ENCODE results near the gene LRIG1. TPM values are rescaled to one million over a fixed set of nuclear protein-coding genes. Genes with fewer than 3 reads are reported as not detected.

The LRIG1 gene
- total and polyA plus RNA-seq, 2 of the 8 experiments (the other 6 are each of a cell fraction or from before 2014, with no cell fraction given) = 78.1 to 88.7 TPM

DNA sequence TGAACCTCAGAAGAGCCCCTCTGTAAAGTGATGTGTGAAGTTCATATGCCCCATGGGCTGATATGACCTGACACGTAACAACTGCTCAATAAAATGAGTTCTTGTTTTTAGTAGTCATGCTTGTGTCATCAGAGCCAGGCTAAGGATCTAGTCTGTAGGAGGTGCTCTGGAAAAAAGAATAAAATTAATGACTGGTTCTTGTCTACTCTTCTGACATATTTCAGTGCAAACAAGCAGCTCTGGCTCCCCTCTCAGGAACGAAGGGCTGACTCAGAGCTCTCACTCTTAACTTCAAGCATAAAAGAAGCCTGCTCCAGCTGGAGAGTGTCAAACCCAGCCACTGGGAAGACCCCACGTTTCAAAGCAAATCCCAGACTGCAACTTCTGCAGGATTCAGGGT is 77.0 kb downstream of the LRIG1 start (continued):
- TF ChIP-seq RBBP5 (IDR thresholded peaks at IDR 0.05; ENCODE audit: borderline replicate concordance, low read depth, low read length) = no peak
- TF ChIP-seq, protein P1, sequence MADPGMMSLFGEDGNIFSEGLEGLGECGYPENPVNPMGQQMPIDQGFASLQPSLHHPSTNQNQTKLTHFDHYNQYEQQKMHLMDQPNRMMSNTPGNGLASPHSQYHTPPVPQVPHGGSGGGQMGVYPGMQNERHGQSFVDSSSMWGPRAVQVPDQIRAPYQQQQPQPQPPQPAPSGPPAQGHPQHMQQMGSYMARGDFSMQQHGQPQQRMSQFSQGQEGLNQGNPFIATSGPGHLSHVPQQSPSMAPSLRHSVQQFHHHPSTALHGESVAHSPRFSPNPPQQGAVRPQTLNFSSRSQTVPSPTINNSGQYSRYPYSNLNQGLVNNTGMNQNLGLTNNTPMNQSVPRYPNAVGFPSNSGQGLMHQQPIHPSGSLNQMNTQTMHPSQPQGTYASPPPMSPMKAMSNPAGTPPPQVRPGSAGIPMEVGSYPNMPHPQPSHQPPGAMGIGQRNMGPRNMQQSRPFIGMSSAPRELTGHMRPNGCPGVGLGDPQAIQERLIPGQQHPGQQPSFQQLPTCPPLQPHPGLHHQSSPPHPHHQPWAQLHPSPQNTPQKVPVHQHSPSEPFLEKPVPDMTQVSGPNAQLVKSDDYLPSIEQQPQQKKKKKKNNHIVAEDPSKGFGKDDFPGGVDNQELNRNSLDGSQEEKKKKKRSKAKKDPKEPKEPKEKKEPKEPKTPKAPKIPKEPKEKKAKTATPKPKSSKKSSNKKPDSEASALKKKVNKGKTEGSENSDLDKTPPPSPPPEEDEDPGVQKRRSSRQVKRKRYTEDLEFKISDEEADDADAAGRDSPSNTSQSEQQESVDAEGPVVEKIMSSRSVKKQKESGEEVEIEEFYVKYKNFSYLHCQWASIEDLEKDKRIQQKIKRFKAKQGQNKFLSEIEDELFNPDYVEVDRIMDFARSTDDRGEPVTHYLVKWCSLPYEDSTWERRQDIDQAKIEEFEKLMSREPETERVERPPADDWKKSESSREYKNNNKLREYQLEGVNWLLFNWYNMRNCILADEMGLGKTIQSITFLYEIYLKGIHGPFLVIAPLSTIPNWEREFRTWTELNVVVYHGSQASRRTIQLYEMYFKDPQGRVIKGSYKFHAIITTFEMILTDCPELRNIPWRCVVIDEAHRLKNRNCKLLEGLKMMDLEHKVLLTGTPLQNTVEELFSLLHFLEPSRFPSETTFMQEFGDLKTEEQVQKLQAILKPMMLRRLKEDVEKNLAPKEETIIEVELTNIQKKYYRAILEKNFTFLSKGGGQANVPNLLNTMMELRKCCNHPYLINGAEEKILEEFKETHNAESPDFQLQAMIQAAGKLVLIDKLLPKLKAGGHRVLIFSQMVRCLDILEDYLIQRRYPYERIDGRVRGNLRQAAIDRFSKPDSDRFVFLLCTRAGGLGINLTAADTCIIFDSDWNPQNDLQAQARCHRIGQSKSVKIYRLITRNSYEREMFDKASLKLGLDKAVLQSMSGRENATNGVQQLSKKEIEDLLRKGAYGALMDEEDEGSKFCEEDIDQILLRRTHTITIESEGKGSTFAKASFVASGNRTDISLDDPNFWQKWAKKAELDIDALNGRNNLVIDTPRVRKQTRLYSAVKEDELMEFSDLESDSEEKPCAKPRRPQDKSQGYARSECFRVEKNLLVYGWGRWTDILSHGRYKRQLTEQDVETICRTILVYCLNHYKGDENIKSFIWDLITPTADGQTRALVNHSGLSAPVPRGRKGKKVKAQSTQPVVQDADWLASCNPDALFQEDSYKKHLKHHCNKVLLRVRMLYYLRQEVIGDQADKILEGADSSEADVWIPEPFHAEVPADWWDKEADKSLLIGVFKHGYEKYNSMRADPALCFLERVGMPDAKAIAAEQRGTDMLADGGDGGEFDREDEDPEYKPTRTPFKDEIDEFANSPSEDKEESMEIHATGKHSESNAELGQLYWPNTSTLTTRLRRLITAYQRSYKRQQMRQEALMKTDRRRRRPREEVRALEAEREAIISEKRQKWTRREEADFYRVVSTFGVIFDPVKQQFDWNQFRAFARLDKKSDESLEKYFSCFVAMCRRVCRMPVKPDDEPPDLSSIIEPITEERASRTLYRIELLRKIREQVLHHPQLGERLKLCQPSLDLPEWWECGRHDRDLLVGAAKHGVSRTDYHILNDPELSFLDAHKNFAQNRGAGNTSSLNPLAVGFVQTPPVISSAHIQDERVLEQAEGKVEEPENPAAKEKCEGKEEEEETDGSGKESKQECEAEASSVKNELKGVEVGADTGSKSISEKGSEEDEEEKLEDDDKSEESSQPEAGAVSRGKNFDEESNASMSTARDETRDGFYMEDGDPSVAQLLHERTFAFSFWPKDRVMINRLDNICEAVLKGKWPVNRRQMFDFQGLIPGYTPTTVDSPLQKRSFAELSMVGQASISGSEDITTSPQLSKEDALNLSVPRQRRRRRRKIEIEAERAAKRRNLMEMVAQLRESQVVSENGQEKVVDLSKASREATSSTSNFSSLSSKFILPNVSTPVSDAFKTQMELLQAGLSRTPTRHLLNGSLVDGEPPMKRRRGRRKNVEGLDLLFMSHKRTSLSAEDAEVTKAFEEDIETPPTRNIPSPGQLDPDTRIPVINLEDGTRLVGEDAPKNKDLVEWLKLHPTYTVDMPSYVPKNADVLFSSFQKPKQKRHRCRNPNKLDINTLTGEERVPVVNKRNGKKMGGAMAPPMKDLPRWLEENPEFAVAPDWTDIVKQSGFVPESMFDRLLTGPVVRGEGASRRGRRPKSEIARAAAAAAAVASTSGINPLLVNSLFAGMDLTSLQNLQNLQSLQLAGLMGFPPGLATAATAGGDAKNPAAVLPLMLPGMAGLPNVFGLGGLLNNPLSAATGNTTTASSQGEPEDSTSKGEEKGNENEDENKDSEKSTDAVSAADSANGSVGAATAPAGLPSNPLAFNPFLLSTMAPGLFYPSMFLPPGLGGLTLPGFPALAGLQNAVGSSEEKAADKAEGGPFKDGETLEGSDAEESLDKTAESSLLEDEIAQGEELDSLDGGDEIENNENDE (IDR thresholded peaks at IDR 0.05; ENCODE audit: insufficient replicate concordance, low read length) = no peak
- TF ChIP-seq CTBP2 (IDR thresholded peaks at IDR 0.05; ENCODE audit: borderline replicate concordance, insufficient read depth, insufficient read length, low read length) = no peak
- no peak for TF ChIP-seq MAX (IDR thresholded peaks at IDR 0.05)
